Neuronal stem cell (in vitro differentiated cells): Measurements from ENCODE around the gene SIM2.

Experiments
- DNase-seq: peaks from one replicate; pipeline ENCODE4 v3.0.0-alpha.2; 2013; ENCODE audit warnings: low spot score
- H2AFZ ChIP-seq: one replicate; pipeline ENCODE4 v1.6.1; 2013; ENCODE audit warnings: mild to moderate bottlenecking, low read length, inconsistent platforms
- H2AK5ac ChIP-seq: 2 replicates; pipeline ENCODE4 v1.6.1; 2013; ENCODE audit warnings: low read depth, mild to moderate bottlenecking, inconsistent platforms, low read length, moderate library complexity, mixed read lengths
- H2BK120ac ChIP-seq: 2 replicates; pipeline ENCODE4 v1.6.1; 2013; ENCODE audit warnings: low read depth, mild to moderate bottlenecking, inconsistent platforms, low read length, moderate library complexity, mixed read lengths
- H2BK12ac ChIP-seq: one replicate; pipeline ENCODE4 v1.6.1; 2013; ENCODE audit warnings: low read length, inconsistent platforms
- H2BK15ac ChIP-seq: 2 replicates; pipeline ENCODE4 v1.6.1; 2013; ENCODE audit warnings: mild to moderate bottlenecking, low read length, inconsistent platforms, mixed read lengths
- H2BK5ac ChIP-seq: one replicate; pipeline ENCODE4 v1.6.1; 2013; ENCODE audit warnings: inconsistent platforms, mild to moderate bottlenecking, low read length, moderate library complexity
- H3K14ac ChIP-seq: one replicate; pipeline ENCODE4 v1.6.1; 2013; ENCODE audit warnings: low read length, inconsistent platforms
- H3K18ac ChIP-seq: 2 replicates; pipeline ENCODE4 v1.6.1; 2013; ENCODE audit warnings: low read length, inconsistent platforms
- H3K23ac ChIP-seq: 2 replicates; pipeline ENCODE4 v1.6.1; 2013; ENCODE audit warnings: low read depth, mild to moderate bottlenecking, mixed read lengths, low read length, inconsistent platforms; ENCODE audit not compliant: poor library complexity
- H3K27ac ChIP-seq: replicated peaks from 3 replicates; pipeline ENCODE4 v1.5.1; 2013; ENCODE audit warnings: low read length, inconsistent platforms
- H3K27me3 ChIP-seq, 3 experiments: 2 replicates each; pipeline ENCODE4 v1.6.1; 2013; ENCODE audit warnings: low read length in 3 of 3, mild to moderate bottlenecking in 2 of 3, inconsistent platforms in 1 of 3, low read depth in 1 of 3, mixed read lengths in 1 of 3, moderate library complexity in 1 of 3; ENCODE audit not compliant: control insufficient read depth in 3 of 3, insufficient read depth in 3 of 3
- H3K36me3 ChIP-seq, 2 donors: replicated peaks in 1 of 2; 2 replicates each; pipeline ENCODE4 v1.6.1; 2013; ENCODE audit warnings: low read length in 2 of 2; ENCODE audit not compliant: control insufficient read depth in 2 of 2, insufficient read depth in 2 of 2
- H3K4ac ChIP-seq: 2 replicates; pipeline ENCODE4 v1.6.1; 2013; ENCODE audit warnings: inconsistent platforms, mild to moderate bottlenecking, low read length, moderate library complexity
- H3K4me1 ChIP-seq, 2 donors: 1 replicate in 1 of 2; 2 replicates in 1 of 2; pipeline ENCODE4 v1.6.1; 2013; ENCODE audit warnings: low read length in 2 of 2, low read depth in 1 of 2; ENCODE audit not compliant: control insufficient read depth in 2 of 2, insufficient read depth in 1 of 2
- H3K4me2 ChIP-seq: one replicate; pipeline ENCODE4 v1.6.1; 2013; ENCODE audit warnings: mild to moderate bottlenecking, low read length, inconsistent platforms; ENCODE audit not compliant: insufficient read depth, poor library complexity, severe bottlenecking
- H3K4me3 ChIP-seq, 2 donors: 2 replicates each; pipeline ENCODE4 v1.5.1; 2013; ENCODE audit warnings: low read length in 2 of 2, mild to moderate bottlenecking in 2 of 2, inconsistent platforms in 1 of 2, moderate library complexity in 1 of 2
- H3K79me1 ChIP-seq: one replicate; pipeline ENCODE4 v1.6.1; 2013; ENCODE audit warnings: low read depth, mild to moderate bottlenecking, inconsistent platforms, low read length, moderate library complexity
- H3K9ac ChIP-seq: one replicate; pipeline ENCODE4 v1.6.1; 2013; ENCODE audit warnings: mild to moderate bottlenecking, low read depth, low read length, inconsistent platforms; ENCODE audit not compliant: poor library complexity
- H3K9me3 ChIP-seq, 2 donors: replicated peaks in 1 of 2; 2 replicates each; pipeline versions ENCODE3 to v1.6.1; 2013; ENCODE audit warnings: low read length in 2 of 2, mild to moderate bottlenecking in 2 of 2, inconsistent platforms in 1 of 2, low read depth in 1 of 2, mixed read lengths in 1 of 2, moderate library complexity in 1 of 2; ENCODE audit not compliant: control insufficient read depth in 2 of 2, insufficient read depth in 1 of 2
- H4K8ac ChIP-seq: one replicate; pipeline ENCODE4 v1.6.1; 2013; ENCODE audit warnings: low read depth, mild to moderate bottlenecking, inconsistent platforms, low read length, moderate library complexity
- H4K91ac ChIP-seq: one replicate; pipeline ENCODE4 v1.6.1; 2013; ENCODE audit warnings: low read length, low read depth, mild to moderate bottlenecking, inconsistent platforms; ENCODE audit not compliant: poor library complexity
- WGBS, 2 donors: extraction: QIAGEN DNeasy Blood & Tissue Kit; methylation state at CpG; one replicate each; pipeline ENCODE4 v1.1.7; 2013; ENCODE audit warnings: missing lambda C conversion rate in 2 of 2, mixed read lengths in 1 of 2; ENCODE audit not compliant: insufficient read length in 2 of 2, insufficient replicate concordance in 1 of 2; ENCODE audit errors: extremely low coverage in 2 of 2; 5-methylcytosine and 5-hydroxymethylcytosine counted together

The SIM2 gene

DNA sequence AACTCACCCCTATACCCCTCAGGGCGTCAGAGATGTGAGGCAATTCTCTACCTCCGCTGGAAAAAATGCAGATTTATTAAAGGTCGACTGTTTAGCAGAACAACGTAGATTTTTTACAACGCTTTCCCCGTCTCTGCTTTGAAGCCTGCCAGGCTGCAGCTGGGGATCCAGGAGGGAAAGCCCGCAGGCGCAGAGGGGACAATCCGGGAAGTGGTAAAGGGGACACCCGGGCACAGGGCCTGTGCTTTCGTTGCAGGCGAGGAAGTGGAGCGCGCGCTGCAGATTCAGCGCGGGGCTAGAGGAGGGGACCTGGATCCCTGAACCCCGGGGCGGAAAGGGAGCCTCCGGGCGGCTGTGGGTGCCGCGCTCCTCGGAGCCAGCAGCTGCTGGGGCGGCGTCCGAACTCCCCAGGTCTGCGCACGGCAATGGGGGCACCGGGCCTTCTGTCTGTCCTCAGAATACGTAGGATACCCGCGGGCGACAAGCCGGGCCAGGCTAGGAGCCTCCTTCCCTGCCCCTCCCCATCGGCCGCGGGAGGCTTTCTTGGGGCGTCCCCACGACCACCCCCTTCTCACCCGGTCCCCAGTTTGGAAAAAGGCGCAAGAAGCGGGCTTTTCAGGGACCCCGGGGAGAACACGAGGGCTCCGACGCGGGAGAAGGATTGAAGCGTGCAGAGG, 5.5 kb downstream of the SIM2 start:
- no peak for DNase-seq

DNA sequence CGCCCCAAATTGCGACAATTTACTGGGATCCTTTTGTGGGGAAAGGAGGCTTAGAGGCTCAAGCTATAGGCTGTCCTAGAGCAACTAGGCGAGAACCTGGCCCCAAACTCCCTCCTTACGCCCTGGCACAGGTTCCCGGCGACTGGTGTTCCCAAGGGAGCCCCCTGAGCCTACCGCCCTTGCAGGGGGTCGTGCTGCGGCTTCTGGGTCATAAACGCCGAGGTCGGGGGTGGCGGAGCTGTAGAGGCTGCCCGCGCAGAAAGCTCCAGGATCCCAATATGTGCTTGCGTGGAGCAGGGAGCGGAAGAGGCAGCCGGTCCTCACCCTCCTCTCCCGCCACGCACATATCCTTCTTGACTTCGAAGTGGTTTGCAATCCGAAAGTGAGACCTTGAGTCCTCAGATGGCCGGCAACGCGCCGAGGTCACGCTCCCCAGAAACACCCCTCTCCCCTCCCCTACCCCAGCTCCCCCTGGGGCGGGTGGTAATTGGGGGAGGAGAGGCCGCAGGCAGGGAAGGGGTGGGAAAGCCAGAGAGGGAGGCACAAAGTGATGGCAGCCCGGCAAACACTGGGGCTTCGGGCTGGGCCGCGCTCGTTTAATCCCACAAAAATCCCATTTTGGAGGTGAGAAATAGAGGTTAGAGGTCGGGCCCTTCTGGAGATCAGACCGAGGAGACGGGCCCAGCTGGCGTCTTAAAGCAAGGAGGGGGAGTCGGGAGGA, 6.2 kb downstream of the SIM2 start:
- no peak overlapping the region for H3K14ac ChIP-seq
- peaks cover 91 to 100% (median 100%) of the 10 kb centered on the region in 3 experiments for H3K27me3 ChIP-seq
- peaks cover 1 to 3% of the 10 kb centered on the region in 2 donors for H3K9me3 ChIP-seq
- no peak overlapping the region for H2BK120ac ChIP-seq
- H3K4me3 ChIP-seq: no peak overlapping the region
- peaks cover 1% of the 10 kb centered on the region for H3K79me1 ChIP-seq
- no peak overlapping the region for H2BK12ac ChIP-seq
- no CpG with 5 or more reads among the region's 39 CpGs for WGBS, 2 donors
- DNase-seq: no peak
- H2AK5ac ChIP-seq: peak overlapping the region; percentile 11
- no peak overlapping the region for H4K91ac ChIP-seq
- H3K36me3 ChIP-seq: no peaks in the 10 kb centered on the region
- H4K8ac ChIP-seq: no peak overlapping the region
- H2AFZ ChIP-seq: peak overlapping the region; percentile 63
- H2BK5ac ChIP-seq: no peak overlapping the region
- H3K23ac ChIP-seq: peak overlapping the region; percentile 96
- peak overlapping the region; percentile 0 for H2BK15ac ChIP-seq
- H3K27ac ChIP-seq: no peak overlapping the region
- peak overlapping the region; percentile 82 for H3K18ac ChIP-seq
- H3K9ac ChIP-seq: peak overlapping the region; percentile 50
- no peak overlapping the region for H3K4ac ChIP-seq
- peaks cover 6 to 23% of the 10 kb centered on the region in 2 donors for H3K4me1 ChIP-seq
- H3K4me2 ChIP-seq: peak overlapping the region; percentile 19

More for the DNA sequence above, 5.5 kb downstream of the SIM2 start:
- no peak overlapping the region for H2BK12ac ChIP-seq
- H2BK15ac ChIP-seq: peak overlapping the region; percentile 0
- peaks cover 8 to 28% of the 10 kb centered on the region in 2 donors for H3K4me1 ChIP-seq
- H2BK120ac ChIP-seq: no peak overlapping the region
- WGBS, 2 donors: no CpG with 5 or more reads among the region's 49 CpGs
- H3K9me3 ChIP-seq: peaks cover 0 to 3% of the 10 kb centered on the region in 2 donors
- no peak overlapping the region for H3K4me3 ChIP-seq
- H3K23ac ChIP-seq: no peak overlapping the region
- no peak overlapping the region for H3K9ac ChIP-seq
- peak overlapping the region; percentile 71 for H3K18ac ChIP-seq
- no peak overlapping the region for H3K4ac ChIP-seq
- H2BK5ac ChIP-seq: no peak overlapping the region
- H4K91ac ChIP-seq: no peak overlapping the region
- H3K27me3 ChIP-seq: peaks cover 92 to 100% (median 100%) of the 10 kb centered on the region in 3 experiments
- H3K79me1 ChIP-seq: peaks cover 1% of the 10 kb centered on the region
- H3K27ac ChIP-seq: no peak overlapping the region
- peak overlapping the region; percentile 19 for H3K4me2 ChIP-seq
- no peak overlapping the region for H2AK5ac ChIP-seq
- H4K8ac ChIP-seq: no peak overlapping the region
- H3K14ac ChIP-seq: no peak overlapping the region
- no peaks in the 10 kb centered on the region for H3K36me3 ChIP-seq
- H2AFZ ChIP-seq: peak overlapping the region; percentile 63

DNA sequence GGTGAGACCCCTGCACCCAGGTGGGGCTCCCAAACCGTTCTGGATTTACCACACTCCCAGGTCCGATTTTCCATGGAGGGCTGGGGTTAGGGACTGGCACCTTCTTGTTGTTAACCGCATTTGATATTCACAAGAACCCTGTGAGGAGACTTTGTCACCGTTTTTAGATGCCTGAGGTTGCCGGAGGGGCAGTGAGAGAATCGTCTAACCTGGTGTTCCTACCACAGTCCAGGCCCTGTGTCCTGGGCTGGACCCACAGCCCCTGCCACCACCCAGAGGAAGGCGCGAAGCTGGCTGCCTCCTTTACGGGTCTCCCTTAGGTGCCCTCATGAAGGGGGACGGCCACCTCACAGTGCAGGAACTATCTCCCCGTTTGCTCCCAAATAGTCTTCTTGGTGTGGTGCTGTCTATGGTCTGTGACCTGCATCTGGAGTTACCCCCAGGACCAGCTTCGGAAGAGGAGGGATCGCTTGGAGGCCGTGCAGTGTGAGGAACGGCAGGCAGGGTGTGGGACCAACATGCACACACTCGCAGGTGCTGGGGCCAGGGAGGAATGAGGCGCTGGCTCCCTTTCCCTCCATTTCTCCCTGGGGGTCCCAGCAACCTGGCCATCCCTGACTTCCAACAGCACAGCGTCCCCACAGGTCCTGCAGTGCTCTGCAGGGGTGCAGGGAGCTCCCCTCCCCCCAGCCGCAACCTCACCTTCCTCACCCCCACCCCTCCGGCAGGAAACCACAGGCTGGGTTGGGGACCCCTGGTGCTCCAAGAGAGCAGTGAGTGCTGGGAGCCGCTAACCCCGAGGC, 7.0 kb downstream of the SIM2 start:
- H3K9me3 ChIP-seq: peaks cover 1 to 3% of the 10 kb centered on the region in 2 donors
- no peak overlapping the region for H2BK12ac ChIP-seq
- H2BK120ac ChIP-seq: no peak overlapping the region
- no peak overlapping the region for H3K4me2 ChIP-seq
- no peak overlapping the region for H4K8ac ChIP-seq
- H3K27ac ChIP-seq: no peak overlapping the region
- peaks cover 92 to 100% (median 100%) of the 10 kb centered on the region in 3 experiments for H3K27me3 ChIP-seq
- peaks cover 1% of the 10 kb centered on the region for H3K79me1 ChIP-seq
- no peak overlapping the region for H3K9ac ChIP-seq
- no peak overlapping the region for H3K4me3 ChIP-seq
- H2BK15ac ChIP-seq: no peak overlapping the region
- peak overlapping the region; percentile 44 for H3K18ac ChIP-seq
- no CpG with 5 or more reads among the region's 22 CpGs for WGBS, 2 donors
- H3K23ac ChIP-seq: peak overlapping the region; percentile 6
- no peak overlapping the region for H2AFZ ChIP-seq
- peak; percentile 30 for DNase-seq
- no peak overlapping the region for H2BK5ac ChIP-seq
- H4K91ac ChIP-seq: no peak overlapping the region
- H3K4me1 ChIP-seq: peaks cover 6 to 16% of the 10 kb centered on the region in 2 donors
- H2AK5ac ChIP-seq: peak overlapping the region; percentile 10
- H3K36me3 ChIP-seq: no peaks in the 10 kb centered on the region
- H3K14ac ChIP-seq: no peak overlapping the region
- no peak overlapping the region for H3K4ac ChIP-seq
